GM19455 (cell line): ENCODE results near the gene BYSL.

Experiments used
- ATAC-seq: cut with Tn5 transposase; IDR thresholded peaks from one replicate; pipeline ENCODE4 v1.9.1; 2021; ENCODE audit not compliant: unreplicated experiment

The BYSL gene, protein sequence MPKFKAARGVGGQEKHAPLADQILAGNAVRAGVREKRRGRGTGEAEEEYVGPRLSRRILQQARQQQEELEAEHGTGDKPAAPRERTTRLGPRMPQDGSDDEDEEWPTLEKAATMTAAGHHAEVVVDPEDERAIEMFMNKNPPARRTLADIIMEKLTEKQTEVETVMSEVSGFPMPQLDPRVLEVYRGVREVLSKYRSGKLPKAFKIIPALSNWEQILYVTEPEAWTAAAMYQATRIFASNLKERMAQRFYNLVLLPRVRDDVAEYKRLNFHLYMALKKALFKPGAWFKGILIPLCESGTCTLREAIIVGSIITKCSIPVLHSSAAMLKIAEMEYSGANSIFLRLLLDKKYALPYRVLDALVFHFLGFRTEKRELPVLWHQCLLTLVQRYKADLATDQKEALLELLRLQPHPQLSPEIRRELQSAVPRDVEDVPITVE

DNA sequence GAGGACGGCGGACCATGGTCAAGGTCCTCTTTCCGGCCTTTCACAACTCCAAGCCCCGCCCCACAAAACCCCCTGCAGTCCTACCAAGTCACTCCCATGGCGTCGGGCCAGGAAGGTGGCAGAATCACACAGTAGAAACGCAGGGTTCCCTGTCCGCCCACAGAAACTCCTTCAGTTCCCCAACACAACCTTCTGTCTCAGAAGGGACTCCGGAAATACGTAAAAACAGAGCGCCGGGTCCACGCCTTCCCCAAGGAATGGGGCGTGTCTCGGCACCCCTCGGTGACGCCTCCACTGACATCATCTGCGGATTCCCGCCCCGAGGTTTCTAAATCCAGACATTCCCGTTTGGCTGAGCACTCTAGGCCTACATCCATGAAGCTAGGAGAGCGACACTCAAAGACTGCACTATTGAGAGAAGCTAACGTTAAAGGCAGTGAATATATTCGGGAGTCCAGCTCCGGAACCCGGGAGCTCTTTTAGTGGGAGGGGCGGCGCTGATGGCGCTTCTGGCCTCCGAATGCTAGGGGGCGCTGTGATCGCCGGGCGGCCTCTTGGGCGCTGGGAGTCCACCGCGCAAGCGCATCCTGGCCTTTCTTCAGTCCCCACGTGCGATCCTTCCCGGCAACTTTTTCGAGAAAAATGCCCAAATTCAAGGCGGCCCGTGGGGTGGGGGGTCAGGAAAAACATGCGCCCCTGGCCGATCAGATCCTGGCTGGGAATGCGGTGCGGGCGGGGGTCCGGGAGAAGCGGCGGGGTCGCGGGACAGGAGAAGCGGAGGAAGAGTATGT, at the start of gene BYSL, which contains the start of gene MED20:
TSS of gene BYSL (plus strand) at position 579 of the 791 bp plus-strand sequence. CDS start at position 643, 64 bp downstream.
TSS of gene MED20 (minus strand) at position 219 of the 791 bp plus-strand sequence. CDS start at position 98, 121 bp downstream.
- ATAC-seq = peak; percentile 85

DNA sequence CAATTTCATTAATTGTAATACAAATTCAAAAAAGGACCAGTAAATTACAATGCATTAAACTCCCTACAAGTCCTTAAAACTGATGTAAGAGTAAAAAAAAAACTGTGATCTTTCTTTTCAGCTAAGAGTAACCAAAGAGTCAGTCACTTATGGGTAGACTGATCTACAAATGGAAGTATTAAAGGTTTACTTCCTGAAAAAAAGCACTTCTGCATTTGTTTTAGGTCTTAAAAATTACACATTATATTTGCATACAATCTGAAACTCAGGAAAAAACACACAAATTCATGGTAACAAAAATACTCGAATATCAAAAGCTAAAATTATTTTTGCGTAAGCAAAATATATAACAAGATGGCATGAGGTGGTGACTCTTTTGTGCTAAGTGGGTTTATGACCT, 49.6 kb upstream of the BYSL start:
- ATAC-seq = no peak

DNA sequence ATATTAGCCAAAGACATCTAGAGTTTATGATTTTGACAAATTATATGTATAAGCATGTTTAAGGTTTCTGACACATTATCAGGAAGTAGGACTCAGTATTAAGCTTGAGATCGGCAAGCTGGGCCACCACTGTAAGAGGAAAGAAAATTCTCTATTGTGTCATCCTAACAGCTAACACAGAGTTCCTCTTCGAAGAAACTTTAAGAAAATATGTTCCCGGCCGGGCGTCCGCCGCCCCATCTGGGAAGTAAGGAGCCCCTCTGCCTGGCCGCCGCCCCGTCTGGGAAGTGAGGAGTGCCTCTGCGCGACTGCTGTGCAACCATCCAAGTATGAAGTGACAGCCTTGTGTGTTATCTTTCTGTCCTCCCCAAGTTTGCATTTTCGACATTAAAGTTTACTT, 49.2 kb upstream of the BYSL start:
- ATAC-seq = no peak

- ATAC-seq = no peak
These were observed 46.6 kb upstream of the BYSL start for GRCh38 chr6:41874741-41875140.

- no peak for ATAC-seq
These were observed 44.1 kb upstream of the BYSL start for GRCh38 chr6:41877051-41877680.

GRCh38 chr6:41878246-41878645, 43.1 kb upstream of the BYSL start:
- ATAC-seq = no peak

- ATAC-seq = no peak
These were observed 42.3 kb upstream of the BYSL start for GRCh38 chr6:41878961-41879405.

GRCh38 chr6:41881506-41881905, 39.8 kb upstream of the BYSL start:
- ATAC-seq = no peak

DNA sequence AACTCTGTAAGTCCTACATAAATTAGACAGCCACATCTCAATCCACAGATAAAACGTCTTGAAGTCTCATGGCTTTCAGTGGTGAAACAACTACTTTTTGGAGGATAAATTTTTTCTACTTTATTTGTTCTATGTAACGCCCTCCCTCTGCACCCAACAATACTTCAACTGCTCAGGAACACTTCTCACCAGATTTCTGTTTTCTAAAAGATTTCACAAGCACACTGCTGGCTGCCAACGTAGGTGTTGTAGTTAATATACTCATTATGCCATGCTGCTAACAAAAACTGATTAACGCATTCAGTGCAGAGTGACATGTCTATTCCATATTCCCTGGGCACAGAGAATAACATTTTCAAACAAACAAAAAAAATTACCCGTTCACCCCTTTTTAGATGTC, 36.3 kb upstream of the BYSL start:
- no peak for ATAC-seq

- ATAC-seq = no peak
These were observed 35.4 kb upstream of the BYSL start for GRCh38 chr6:41885930-41886329.

DNA sequence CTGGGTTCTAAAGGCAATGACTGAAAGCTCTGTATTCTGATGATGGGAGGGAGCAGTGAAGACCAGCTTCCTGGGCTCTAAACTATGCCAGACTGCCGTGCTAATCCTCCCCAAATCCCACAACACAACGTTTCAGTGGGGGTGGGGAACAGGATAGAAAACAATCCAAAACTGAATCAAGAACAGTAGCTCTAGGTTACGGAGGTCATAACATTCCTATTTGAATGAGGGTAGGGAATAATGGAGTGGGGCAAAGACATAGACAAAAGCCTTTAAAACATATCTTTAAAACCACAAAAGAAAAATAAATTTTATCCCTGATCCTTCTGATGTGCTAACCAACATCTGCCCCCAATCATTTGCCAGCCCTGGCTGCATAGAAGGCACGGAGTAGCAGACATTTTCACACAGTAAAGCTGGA, 34.0 kb upstream of the BYSL start:
- ATAC-seq = no peak

DNA sequence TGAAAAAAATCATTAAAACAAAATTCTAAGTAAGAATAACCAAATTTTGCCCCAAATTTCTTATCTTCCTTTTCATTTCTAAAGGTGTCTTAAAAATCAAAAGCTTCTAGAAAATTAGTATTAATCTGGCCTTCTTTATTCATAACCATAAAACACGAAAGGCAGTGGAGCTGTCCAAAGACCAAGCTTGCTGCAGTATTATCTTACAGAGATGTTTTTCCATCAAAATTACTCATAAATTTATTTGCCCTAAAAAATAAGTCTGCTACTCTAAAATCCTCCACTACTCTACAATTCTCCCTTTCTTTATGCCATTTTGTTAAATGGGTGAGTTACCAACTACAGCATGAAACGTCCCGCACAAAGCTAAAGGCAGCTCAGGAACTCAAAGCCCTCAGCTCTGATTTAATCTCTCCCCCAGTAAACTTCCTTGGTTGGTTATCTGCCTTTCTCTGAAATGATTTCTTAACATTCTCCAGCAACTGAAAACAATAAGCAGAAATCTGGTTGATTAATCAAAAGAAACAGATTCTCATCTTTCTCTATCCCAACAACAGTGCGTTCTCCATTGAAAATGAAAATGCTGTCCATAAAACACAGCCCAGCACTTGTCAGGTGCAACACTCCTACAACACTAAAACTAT, 28.3 kb upstream of the BYSL start:
- no peak for ATAC-seq

- peak; percentile 39 for ATAC-seq
These were observed 26.7 kb upstream of the BYSL start for GRCh38 chr6:41894366-41895299.

DNA sequence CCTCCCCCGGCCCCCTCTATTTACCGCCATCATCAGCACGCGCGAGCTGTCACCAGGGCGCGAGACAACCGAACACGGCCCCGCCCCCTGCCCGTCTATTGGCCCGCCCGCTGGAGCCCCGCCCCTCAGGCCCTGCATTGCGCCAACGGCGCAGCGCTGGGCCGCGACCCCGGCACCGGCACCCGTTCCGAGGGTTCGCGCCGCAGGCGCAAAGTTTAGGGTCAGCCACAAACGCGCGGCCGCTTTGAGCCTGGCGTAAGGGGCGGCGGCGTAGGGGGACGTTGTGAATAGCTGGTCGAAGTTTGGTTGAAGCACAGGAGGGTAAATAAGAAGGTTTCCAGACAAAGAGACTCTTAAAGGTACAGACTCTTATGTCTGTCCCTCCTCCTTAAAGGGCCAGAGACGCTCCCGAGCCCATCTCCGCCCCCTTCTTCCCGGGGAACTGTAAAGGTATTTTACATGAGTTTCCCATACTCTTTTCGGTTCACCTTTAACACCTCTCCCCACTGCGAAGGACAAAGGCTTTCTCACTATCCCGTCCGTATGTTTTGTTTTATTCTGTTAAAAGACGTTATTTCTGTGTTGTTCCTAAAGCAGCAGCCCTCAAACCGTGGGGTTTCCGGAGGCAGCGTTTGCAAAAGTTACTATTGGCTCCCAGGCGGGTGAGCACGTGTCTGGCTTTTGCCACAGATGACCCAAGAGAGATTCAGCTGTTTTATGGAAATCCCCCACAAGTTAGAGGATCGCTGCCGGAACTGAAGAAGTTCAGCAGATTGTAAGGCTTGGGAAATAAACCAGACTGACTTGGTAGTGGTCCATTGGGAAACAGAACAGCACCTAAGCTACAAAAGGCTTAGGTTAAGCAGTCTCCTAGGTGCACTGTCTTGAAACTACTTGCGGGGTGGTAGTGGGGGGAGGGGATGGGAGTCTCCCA, 25.7 kb upstream of the BYSL start, which contains the start of gene USP49:
TSS of gene USP49 (minus strand) at position 76 of the 934 bp plus-strand sequence. CDS start 88,392 bp downstream, outside the sequence.
- peak; percentile 80 for ATAC-seq

- ATAC-seq = no peak
These were observed 25.0 kb upstream of the BYSL start for GRCh38 chr6:41896281-41896680.

GRCh38 chr6:41900861-41901260, 20.4 kb upstream of the BYSL start:
- ATAC-seq = no peak

- ATAC-seq = no peak
These were observed 19.3 kb upstream of the BYSL start for GRCh38 chr6:41901882-41902519.

GRCh38 chr6:41909727-41910126, 11.6 kb upstream of the BYSL start:
- ATAC-seq = no peak
